GM21515 (cell line): Measurements from ENCODE around the gene GID8.
A peak's percentile ranks its signal among the peaks of the same experiment; 100 is the strongest.

ENCODE experiments used
- ATAC-seq: cut with Tn5 transposase; IDR thresholded peaks from one replicate; pipeline ENCODE4 v1.9.1; 2021; ENCODE audit not compliant: unreplicated experiment

The GID8 gene

DNA sequence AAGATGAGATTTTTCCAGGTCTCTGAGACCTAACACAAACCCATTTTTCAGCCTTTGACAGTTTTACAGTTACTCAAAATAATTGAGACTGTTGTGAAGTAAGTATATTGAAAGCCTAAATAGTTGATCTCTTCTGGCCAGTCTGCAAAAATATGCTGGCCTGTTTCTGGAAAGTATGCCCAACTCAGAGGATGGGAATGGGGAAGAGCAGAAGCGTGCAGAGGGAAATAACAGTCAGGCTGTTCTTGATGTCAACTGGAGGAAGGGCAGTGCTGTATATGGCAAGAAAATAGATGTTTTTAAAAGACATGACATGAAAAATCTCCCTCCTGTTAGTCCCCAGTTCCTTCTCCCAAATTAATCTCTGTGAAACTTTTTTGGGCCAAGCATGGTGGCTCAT, 3.8 kb downstream of the GID8 start:
- ATAC-seq, result no peak

DNA sequence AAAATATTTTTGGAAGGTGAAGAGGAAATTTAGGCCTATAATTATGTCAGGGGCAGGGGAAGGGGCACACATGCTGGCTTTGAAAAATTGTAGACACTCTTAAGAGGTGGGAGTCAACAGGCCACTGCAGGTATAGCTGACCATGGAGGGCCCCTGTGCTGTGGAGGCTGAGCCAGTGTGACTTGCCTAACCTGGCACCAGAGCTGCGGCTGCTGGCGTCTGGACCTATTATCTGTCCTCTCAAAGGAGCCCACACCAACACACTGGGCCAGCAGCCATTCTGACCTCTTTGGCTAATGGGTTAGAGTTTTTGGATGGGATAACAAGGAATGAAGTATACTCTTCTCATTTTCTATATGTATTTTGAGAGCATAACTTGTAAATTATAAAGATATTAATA, 4.5 kb downstream of the GID8 start:
- ATAC-seq, result no peak

DNA sequence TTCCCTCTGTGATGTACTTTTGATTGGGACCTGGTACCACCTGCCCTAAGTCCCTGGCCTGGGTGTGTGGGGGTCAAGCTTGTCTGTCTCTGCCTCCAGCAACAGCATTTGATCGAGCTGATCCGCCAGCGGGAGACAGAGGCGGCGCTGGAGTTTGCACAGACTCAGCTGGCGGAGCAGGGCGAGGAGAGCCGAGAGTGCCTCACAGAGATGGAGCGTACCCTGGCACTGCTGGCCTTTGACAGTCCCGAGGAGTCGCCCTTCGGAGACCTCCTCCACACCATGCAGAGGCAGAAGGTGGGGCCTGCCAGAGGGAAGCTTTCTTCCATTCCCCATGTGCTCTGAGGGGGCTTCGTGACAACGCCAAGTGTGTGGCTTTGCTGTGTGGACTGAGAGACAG, 5.4 kb downstream of the GID8 start:
- no peak for ATAC-seq

DNA sequence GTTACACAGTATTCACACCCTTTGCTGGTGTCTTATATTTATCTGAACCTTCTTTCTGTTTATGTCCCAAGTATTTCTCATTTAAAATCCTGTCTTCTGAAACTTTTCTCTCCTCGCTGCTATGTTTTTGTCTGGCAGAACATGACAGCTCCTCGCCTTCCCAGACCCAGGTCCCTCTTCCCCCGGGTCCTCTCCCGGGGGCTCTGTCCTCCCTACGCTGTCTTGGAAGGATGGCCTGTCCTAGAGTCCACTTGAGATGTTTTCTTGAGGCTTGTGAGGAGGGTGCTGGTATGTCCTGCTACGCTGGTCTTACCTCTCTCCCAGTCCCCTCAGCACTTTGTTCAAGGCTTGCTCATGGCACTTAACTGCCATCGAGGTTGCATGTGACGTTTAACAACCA, 6.2 kb downstream of the GID8 start:
- ATAC-seq, result no peak

DNA sequence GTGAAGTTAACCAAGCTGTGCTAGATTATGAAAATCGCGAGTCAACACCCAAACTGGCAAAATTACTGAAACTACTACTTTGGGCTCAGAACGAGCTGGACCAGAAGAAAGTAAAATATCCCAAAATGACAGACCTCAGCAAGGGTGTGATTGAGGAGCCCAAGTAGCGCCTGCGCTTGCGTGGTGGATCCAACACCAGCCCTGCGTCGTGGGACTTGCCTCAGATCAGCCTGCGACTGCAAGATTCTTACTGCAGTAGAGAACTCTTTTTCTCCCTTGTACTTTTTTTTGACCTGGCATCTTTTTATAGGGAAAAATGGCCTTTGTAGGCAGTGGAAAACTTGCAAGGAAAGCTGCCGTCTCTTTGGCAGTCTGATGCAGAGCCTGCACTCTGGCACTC, 6.8 kb downstream of the GID8 start:
- no peak for ATAC-seq

DNA sequence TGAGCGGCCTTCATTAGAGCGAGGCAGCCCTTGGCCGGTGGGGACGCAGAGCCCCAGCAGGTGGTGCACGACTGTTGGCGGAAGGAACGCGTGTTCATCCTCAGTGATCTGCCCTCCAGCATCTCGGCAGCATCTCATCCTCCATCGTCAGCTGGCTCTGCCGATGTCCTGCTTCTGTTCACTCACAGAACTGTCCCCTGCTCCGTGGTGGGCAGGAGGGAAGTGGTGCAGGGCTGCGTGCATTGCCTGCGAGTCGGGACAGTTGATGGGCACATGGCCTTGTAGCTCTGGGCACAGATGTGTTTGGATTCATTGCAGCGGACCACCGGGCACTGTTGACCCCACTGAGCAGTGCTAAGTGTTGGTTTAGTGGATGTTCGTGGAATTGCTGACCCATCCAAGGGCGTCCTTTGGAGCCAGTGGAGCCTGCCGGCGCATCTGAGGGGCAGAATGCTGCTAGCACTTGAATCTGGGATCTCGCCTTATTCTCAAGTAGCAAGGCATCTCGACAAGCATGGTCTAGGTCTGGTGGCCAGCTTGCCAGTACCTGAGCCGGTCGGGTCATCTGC, 7.9 kb downstream of the GID8 start:
- no peak for ATAC-seq

DNA sequence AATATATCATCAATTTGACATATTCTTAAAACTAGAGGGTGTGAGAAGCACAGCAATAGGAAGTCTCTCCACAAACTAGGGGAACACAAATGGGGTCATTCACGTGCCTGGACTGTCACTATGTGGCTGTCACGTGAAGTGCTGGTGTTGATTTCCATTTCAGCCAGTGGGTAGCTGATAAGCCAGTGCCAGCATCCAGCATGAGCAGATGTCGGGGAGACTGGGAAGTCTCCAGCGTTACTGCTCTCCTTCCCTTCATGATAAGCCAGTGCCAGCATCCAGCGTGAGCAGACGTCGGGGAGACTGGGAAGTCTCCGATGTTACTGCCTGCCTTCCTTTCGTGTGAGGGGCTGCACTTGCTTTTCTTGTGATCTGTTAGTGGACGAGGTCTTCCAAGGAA, 9.0 kb downstream of the GID8 start:
- no peak for ATAC-seq

DNA sequence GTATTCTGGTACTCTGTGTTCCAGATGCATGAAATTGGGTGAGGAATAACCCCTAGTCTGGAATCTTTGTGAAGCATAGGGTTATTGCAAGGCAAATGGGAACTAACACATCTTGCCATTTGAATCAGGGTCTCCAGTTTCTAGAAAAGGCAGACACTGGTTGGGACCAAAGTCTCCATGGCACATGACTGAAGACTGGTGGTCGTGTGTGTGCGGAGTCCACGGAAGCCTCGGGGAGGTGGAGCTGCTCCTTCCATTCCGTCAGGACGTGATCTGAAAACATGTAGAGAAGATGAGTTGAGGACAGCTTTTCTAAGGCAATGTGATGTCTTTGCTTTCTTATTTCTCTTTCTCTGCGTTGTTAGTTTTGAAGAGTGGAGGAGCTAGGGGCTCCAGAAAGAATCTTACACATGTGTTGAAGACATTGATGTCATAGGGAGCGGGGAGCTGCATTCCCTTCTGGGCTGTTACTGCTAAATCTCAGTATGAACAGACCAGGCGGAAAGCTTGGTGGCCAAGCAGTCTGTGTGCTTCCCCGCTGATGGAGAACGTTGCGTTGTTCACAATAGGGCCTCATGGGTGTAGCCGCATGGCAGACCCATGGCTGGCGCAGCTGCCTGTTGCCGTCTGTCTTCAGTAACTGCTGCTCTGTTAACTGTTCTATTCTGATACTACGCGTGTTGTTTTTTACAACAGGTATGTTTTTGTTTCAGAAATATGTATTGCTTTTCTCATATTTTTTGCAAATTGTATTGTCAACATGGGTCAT, 9.8 kb downstream of the GID8 start:
- no peak for ATAC-seq

DNA sequence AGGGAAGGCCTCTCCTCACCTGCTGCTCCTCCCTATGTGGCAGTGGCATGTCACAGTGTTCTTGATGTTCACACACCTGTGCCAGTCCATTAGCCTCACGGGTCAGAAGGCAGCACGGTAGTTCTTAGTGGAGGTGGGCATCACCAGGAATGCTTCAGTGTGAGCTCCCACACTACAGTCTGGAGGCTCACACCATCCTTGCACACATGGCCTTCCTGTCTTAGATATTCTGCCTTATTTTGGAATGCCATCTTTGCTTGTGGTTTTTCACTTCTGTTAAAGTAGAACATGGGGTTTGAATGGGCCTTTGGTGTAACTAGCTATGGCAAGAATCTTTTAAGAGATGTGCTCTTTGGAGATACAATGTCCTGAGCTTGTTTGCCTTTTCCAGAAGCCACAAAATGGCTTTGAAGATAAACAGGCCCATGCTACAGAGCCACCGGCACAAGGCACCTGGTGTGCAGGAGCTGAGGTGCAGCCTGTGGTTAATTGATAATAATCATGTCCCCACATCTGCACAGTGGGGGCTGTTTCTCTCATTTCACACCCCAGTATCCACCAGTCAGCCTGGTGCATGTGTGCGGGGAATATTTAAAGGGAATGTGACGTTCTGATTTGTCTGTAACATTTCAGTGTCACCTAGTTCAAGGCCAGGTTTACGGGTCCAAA, 11.3 kb downstream of the GID8 start:
- no peak for ATAC-seq

DNA sequence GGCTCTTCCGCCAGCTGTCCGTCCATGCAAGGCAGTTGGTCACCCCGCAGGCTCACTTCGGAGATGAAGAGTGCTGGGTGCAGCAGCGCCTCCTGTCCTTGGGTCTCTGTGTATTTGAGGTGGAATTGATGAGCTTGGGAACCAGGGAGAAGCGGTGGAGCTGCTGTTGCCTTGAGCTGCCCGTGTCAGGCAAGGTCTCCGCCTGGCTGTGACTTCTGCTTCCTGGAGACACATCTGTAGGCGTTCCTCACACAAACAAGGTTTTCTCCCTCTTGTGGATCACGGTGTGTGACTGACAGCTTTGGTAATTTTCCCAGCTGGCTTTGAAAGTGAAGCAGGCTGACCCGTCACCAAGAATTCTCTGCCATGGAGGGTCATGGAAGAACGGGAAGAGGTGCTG, 12.0 kb downstream of the GID8 start:
- no peak for ATAC-seq

DNA sequence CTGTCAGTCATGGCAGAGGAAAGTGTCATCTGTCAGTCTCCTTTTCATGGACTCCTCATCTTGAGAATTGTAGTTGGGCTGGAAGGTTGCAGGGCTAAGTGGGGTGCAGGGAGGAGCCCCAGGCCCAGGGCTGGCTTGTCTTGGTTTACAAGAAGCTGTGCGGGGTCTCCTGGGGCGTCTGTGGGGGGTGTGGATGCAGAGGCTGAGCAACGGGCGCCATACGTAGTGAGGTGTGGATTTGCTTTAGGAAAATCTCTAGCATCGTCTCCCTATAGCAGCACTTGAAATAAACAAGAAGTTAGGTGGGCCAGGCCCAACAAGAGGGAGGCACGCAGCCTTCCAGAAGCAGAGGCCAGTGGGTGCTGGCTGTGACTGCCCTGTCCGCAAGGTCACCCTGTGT, 12.8 kb downstream of the GID8 start:
- no peak for ATAC-seq

DNA sequence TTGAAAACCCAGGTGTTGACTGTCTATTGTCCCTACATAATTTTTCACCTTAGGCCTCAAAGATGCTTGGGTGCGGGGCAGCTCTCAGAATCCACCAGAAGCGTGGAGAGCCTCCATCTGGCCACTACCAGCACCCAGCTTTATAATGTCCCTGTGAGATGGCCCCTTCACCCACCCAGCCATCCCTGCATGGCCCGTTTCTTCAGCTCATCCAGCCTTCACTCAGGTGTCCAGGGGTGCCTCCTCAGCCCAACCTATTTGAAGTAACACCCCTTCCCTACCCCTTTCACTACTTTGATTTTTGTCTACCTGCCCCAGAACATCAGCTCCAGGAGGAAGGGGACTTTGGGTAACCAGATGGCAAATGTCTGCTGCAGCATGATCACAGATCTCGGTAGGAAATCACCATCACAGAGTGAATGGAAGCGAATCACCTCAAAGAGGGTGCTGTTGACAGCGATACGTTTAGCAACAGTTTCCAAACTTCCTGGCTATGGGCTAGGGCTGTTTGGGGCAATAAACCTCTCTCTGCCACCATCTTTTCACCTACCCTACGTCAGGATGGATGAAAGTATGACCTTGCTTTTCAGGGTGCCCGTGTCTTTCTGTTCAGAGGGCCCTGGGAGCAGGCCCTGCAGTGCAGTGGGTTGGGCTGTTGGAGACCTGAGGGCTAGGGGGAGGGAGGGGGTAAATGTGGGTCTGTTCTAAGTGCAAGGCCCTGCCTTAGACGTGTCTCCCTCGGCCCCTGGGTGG, 13.4 kb downstream of the GID8 start:
- ATAC-seq, result no peak

DNA sequence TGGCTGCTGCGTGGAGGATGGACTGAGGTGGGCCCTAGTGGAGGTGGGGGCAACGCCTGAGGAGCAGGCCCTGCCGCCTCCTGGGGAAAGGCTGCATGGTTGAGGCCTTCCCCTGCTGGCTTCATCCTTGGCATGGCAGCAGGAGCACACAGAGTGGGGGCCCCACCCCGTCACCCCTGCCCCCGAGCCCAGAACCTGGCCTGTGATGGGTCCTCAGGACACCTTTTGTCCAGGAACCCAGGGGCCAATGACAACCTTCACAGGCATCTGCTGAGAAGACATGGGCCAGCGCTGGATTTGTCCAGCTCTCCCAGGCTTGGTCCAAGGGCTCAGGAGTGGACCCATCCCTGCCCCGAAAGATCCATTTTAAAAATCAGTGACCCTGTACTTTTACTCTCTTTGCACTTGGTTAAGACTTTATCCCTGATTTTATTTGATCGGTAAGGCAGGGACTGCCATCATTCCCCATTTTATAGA, 14.0 kb downstream of the GID8 start:
- ATAC-seq, result no peak

DNA sequence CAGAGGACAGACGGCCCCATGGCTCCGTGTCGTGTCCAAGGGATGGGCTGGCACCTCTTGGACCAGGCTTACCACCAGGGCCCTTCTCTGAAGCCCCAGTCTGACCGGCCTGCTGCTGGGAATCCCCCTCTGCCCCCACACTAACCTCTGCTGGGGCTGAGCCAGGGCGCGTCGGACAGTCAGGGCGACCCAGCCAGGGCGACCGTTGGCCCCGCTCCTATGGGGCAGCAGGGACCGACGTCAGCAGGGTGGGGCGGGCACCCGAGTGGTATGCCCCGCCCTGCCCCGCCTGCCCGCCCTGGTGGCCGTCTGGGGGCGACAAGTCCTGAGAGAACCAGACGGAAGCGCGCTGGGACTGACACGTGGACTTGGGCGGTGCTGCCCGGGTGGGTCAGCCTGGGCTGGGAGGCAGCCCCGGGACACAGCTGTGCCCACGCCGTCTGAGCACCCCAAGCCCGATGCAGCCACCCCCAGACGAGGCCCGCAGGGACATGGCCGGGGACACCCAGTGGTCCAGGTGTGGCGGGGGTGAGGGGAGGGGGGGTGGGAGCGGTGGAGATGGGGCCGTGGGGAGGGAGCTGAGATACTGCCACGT, 14.5 kb downstream of the GID8 start, which contains the start of gene SLC17A9:
Gene SLC17A9 (plus strand): TSS at position 337 of the 595 bp plus-strand sequence. CDS start 122 bp downstream, at position 459.
- peak; percentile 41 for ATAC-seq

DNA sequence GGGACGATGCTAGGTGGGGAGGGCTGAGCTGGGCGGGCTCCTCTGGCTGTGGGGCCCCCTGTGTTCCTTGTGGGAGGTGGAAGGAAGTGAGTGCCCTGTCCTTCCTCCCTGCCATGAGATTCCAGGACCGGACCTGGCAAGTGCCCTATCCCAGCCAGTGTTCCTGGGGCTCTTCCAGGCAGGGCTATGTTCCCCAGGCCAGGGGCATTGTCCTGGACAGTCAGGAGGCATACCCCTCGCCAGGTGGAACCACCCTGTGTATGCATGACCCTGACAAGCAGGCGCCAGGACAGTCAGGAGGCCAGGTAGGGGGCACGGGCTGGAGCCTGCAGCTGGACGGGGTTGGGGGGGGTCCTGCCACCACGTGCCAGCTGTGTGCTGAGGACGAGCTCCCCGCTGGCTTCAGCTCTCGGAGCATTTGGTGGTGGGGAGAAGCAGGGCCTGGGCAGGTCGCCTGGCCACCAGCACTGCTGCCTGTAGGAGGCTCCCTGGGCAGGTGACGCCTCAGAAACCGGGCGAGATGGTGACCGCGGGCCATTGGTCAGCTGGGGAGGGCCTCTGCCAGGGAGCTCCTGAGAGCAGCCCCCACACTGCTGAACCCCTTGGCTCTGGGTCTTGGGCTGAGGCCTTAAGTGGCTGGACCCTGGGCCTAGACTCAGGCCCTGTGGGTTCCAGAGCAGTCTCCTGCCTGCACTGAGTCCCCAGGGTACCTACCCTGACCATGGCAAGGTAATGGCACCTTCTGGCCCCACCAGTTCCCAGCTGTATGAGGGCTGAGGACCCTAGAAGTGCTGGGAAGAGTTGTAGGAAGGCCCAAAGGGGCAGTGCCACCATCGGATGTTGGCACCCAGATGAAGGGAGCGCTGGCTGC, 15.3 kb downstream of the GID8 start:
- no peak for ATAC-seq

DNA sequence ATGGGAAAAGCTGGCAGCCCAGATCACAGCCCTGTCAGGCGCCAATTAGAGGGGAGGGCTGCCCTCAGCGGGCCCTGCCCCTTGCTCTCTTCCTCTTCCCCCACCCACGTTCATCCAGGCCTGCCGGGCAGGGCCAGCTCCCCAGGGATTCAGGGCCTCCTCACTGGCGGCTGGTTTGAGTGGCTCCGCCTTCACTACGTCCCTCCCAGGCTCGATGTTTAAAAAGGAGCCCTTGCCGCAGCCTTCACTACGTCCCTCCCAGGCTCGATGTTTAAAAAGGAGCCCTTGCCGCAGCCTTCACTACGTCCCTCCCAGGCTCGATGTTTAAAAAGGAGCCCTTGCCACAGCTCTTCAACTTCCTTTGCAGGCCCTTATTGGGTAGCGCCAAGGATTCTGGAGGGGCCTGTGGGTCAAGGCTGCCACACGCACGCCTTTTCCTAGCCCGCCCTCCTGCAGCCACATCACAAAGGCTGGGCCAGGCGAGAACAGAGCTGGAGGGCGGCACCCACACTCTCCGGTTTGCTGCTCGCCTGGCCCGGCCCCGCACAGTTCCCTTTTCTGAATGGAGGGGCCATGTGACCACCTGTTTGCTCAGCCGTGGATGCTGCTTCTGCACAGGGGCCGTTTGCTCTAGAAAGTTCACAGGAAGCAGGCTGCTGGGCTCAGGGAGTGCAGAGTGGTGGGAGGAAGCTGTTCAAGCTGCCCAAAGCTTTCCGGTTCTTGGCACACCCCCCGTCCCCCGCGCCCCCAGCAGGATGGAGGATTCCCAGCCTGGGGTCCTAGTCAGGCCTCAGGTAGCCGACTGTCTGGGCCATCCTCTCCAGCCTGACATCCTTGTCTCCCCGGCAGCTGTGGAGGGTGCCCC, 16.1 kb downstream of the GID8 start:
- ATAC-seq, result peak; percentile 68

DNA sequence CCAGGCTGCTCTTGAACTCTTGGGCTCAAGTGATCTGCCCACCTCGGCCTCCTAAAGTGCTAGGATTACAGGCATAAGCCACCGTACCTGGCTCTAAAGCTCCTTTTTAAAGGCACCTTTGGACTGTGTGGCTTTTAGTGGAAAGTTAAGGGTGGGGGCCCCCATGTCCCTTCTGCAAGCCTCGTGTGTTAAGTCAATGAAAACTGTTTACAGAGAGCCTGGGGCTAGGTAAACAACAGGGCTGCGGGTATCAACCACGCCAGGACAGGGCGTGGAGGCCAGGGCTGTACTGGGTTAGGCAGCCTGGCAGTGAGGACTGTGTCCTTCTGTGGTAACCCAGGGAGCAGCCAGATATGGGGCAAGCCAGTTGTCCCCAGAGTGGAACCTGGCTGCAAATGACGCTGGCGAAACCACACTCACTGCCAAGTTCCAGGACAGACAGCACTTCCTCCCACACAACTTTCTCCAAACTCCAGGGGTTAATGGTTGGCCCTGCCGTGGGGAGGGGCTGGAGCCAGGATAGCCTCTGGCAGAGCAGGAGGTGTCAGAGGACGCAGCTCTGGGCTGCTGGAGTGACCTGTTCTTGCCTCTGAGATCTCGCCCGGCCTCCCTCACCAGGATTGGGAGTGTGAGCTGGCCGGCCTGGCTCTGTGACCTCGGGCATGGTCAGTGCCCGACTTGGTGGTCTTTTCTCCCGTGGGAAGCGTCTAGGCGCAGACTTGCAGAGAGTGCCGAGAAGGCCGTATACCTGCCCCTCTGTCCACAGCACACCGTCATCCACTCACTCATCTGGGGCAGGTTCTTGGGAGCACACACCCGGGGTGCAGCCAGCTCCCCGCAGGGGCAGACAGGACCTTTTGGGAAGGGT, 17.8 kb downstream of the GID8 start:
- ATAC-seq, result no peak
